Pancreas (tissue), 10 donors: Measurements from ENCODE around the gene MINDY2. TPM values are rescaled to one million over a fixed set of nuclear protein-coding genes. Genes with fewer than 3 reads are reported as not detected.

ENCODE experiments used
- ATAC-seq, 4 donors: fragments of 200-7000 bp; cut with Tn5 transposase; one replicate each; pipeline versions ENCODE4 v1.8.0 to v1.9.1; 2020; ENCODE audit warnings: mild to moderate bottlenecking in 4 of 4, moderate library complexity in 4 of 4
- DNase-seq, 6 donors: peaks; one replicate each; pipeline ENCODE4 v3.0.0-alpha.2; 2020
- FAIRE-seq: peaks from 2 replicates; lab custom pipeline; 2012; peaks lifted over from hg19 to GRCh38; lab: Jason Lieb, UNC
- H3K27ac ChIP-seq, 4 donors: fragments of 200-600 bp; sonication (generic); 1 replicate in 3 of 4; 2 replicates in 1 of 4; pipeline versions ENCODE4 v1.5.0 to v1.8.0; 2020
- H3K27me3 ChIP-seq, 4 donors: fragments of 200-600 bp; one replicate each; pipeline ENCODE4 v1.8.0; 2021
- H3K36me3 ChIP-seq, 3 donors: fragments of 200-600 bp; sonication (generic) in 1 of 3; one replicate each; pipeline versions ENCODE4 v1.5.0 to v1.8.0; 2020 to 2021
- H3K4me1 ChIP-seq, 3 donors: fragments of 200-600 bp; one replicate each; pipeline ENCODE4 v1.8.0; 2021
- H3K4me3 ChIP-seq, 4 donors: fragments of 200-600 bp; sonication (generic) in 2 of 4; one replicate each; pipeline versions ENCODE4 v1.5.0 to v1.8.0; 2020 to 2021
- H3K9me3 ChIP-seq, 4 donors: fragments of 200-600 bp; one replicate each; pipeline ENCODE4 v1.8.0; 2021
- WGBS, 2 donors: extraction: QIAGEN DNeasy Blood & Tissue Kit; methylation state at CpG; one replicate each; pipeline ENCODE4 v1.1.7; 2013; 5-methylcytosine and 5-hydroxymethylcytosine counted together
- intact Hi-C, 3 donors: fragments of 100-400 bp; cut with DNase I; formaldehyde crosslinking; loops; one replicate each; pipeline versions ENCODE4 v1.11.1 to v1.14.2; 2022
- polyA plus RNA-seq, 2 donors: library from polyadenylated mRNA; stranded (reverse); fragments of 200-250 nt; gene quantifications; one replicate each; pipeline ENCODE4 v1.2.3, GENCODE V29; 2013
- total RNA-seq, 6 donors: library from RNA; stranded (reverse); fragmentation: NEBNext Ultra II Directional in 4 of 6; extraction: Animal tissue kit (Norgen Biotek cat#: 25700) in 4 of 6; gene quantifications; one replicate each; pipeline versions ENCODE4 v1.2.1 to v1.2.4, GENCODE V29; 2021 to 2023
- TF ChIP-seq, protein P1 (sequence below), 4 donors: fragments of 200-600 bp; sonication (generic) in 3 of 4; IDR thresholded peaks; one replicate each; pipeline versions ENCODE4 v1.5.0 to v1.8.0; 2021; ENCODE audit warnings: antibody characterized with exemption in 4 of 4
- donor health status: healthy with polysubstance abuse.
- donor health status: DM: no; HTN: no; CAD: no; lungs with moderate emphysema.
- donor health status: DM: no; HTN: no; CAD: no.
- donor health status: control.
- donor health status: control.
- donor health status: Bipolar disorder and iron deficiency.
- donor health status: DM: yes; HTN: yes; CAD: no.
- donor health status: DM: no; HTN: no; CAD: no.
- donor health status: DM: no; HTN: no; CAD: no.
- donor health status: DM: yes; HTN: yes; CAD: no.

The MINDY2 gene
- total and polyA plus RNA-seq, 8 donors: 2.8 to 11.6 (median 5.7) TPM

GRCh38 chr15:58864602-58865424 is 93.7 kb downstream of the MINDY2 start:
- Histone ChIP-seq H3K36me3 (no peaks in the 10 kb centered on the region), H3K4me3 (peak overlapping the region; percentile 21 to 47 (median 33)), H3K27me3 (no peaks in the 10 kb centered on the region), H3K4me1 (peaks cover 0 to 4% (median 2%) of the 10 kb centered on the region in 3 donors), H3K9me3 (no peaks in the 10 kb centered on the region), H3K27ac (peak overlapping the region; percentile 69 to 80 (median 76))
- ATAC-seq (peak; percentile 76 to 81 (median 78)), DNase-seq (peak; percentile 53 to 82 (median 67)), FAIRE-seq (no peak)
- intact Hi-C loops: no loop called here
- TF ChIP-seq, protein P1, sequence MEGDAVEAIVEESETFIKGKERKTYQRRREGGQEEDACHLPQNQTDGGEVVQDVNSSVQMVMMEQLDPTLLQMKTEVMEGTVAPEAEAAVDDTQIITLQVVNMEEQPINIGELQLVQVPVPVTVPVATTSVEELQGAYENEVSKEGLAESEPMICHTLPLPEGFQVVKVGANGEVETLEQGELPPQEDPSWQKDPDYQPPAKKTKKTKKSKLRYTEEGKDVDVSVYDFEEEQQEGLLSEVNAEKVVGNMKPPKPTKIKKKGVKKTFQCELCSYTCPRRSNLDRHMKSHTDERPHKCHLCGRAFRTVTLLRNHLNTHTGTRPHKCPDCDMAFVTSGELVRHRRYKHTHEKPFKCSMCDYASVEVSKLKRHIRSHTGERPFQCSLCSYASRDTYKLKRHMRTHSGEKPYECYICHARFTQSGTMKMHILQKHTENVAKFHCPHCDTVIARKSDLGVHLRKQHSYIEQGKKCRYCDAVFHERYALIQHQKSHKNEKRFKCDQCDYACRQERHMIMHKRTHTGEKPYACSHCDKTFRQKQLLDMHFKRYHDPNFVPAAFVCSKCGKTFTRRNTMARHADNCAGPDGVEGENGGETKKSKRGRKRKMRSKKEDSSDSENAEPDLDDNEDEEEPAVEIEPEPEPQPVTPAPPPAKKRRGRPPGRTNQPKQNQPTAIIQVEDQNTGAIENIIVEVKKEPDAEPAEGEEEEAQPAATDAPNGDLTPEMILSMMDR (IDR thresholded peaks at IDR 0.05): no peak
- 11 to 12% methylated on average over 44 to 54 of the region's 54 CpGs for WGBS, 2 donors

DNA sequence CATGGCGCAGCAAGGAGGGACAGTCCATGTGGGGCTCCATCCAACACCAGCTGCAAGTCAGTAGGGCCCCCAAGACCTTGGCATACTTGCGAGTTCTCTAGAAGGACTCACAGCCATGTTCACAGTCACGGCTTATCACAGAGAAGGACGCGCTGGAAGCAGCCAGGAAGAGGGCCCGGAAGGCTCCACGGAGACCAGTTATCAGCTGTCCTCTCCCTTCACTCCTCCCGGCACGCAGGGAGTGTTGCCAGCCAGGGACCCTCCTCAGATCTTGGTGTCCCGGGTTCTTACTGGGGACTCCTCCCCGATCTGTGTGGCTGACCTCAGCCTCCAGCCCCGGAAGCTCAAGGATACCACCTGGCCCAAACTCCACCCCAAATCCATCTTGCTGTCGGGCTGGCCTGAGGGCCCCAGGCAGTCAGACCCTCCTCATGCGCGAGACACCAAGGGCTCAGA is 94.4 kb downstream of the MINDY2 start:
- no peaks in the 10 kb centered on the region for H3K9me3 ChIP-seq
- DNase-seq: peak in 5 of 6 donors; percentile 20 to 62 (median 31)
- H3K27ac ChIP-seq: peak overlapping the region; percentile 69 to 80 (median 76)
- ATAC-seq: peak; percentile 57 to 68 (median 62)
- no peaks in the 10 kb centered on the region for H3K36me3 ChIP-seq
- intact Hi-C loops: no loop called here
- no peak for FAIRE-seq
- H3K4me1 ChIP-seq: peaks cover 0 to 4% (median 2%) of the 10 kb centered on the region in 3 donors
- TF ChIP-seq, protein P1 (IDR thresholded peaks at IDR 0.05): no peak
- peak overlapping the region; percentile 21 to 47 (median 33) for H3K4me3 ChIP-seq
- 34 to 37% methylated on average over 14 to 15 of the region's 15 CpGs for WGBS, 2 donors
- H3K27me3 ChIP-seq: no peaks in the 10 kb centered on the region

- FAIRE-seq (no peak), DNase-seq (no peak), ATAC-seq (no peak)
- WGBS, 2 donors: 94 to 95% methylated on average over 4 of the region's 4 CpGs
- Histone ChIP-seq H3K36me3 (no peaks in the 10 kb centered on the region), H3K4me1 (peaks cover 0 to 4% (median 2%) of the 10 kb centered on the region in 3 donors), H3K27ac (no peak overlapping the region), H3K27me3 (no peaks in the 10 kb centered on the region), H3K4me3 (no peak overlapping the region), H3K9me3 (no peaks in the 10 kb centered on the region)
- TF ChIP-seq, protein P1 (IDR thresholded peaks at IDR 0.05): no peak
- intact Hi-C loops: no loop called here
Measured at GRCh38 chr15:58867926-58868325, 96.8 kb downstream of the MINDY2 start.

- Histone ChIP-seq H3K4me3 (no peak overlapping the region), H3K4me1 (no peaks in the 10 kb centered on the region), H3K36me3 (no peaks in the 10 kb centered on the region), H3K27ac (no peak overlapping the region), H3K27me3 (no peaks in the 10 kb centered on the region), H3K9me3 (no peaks in the 10 kb centered on the region)
- TF ChIP-seq, protein P1 (IDR thresholded peaks at IDR 0.05): no peak
- FAIRE-seq (no peak), ATAC-seq (no peak), DNase-seq (no peak)
- 84 to 90% methylated on average over 4 of the region's 4 CpGs for WGBS, 2 donors
- intact Hi-C loops: no loop called here
Measured at GRCh38 chr15:58870451-58870850, 99.3 kb downstream of the MINDY2 start.

DNA sequence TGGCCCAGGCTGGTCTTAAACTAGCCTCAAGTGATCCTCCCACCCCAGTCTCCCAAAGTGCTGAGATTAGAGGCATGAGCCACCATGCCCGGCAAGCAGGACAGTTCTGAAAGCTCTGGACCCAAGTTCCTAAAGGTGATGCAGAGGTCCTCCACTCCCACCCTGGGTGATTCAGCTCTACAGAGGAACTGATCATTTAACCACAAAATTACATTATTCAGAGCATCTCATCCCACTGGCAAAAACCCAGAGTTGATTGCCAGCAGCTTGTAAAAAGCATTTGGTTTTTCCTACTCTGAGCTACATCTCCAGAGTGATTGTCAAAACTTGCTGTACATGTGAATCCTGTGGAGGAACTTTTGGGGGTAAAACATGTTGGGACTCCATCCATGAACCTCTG is 102.2 kb downstream of the MINDY2 start:
- DNase-seq (no peak), FAIRE-seq (no peak), ATAC-seq (no peak)
- no peaks in the 10 kb centered on the region for H3K9me3 ChIP-seq
- H3K27ac ChIP-seq: no peak overlapping the region
- H3K4me1 ChIP-seq: no peaks in the 10 kb centered on the region
- 94 to 95% methylated on average over 1 of the region's 1 CpG for WGBS, 2 donors
- H3K36me3 ChIP-seq: peaks cover 0 to 4% (median 0%) of the 10 kb centered on the region in 3 donors
- no peaks in the 10 kb centered on the region for H3K27me3 ChIP-seq
- intact Hi-C loops: no loop called here
- no peak overlapping the region for H3K4me3 ChIP-seq
- TF ChIP-seq, protein P1 (IDR thresholded peaks at IDR 0.05): no peak
